A673 (cell line): Measurements from ENCODE around the gene THNSL1. TPM values are rescaled to one million over a fixed set of nuclear protein-coding genes. Genes with fewer than 3 reads are reported as not detected.

Experiments used
- BruUV-seq: library from RNA; stranded (reverse); fragments of 400-500 nt; replicated peaks from 2 replicates; lab custom pipeline; 2021; lab: Mats Ljungman, UMichigan
- CTCF ChIA-PET: fragments of 300-600 bp; sonication (Branson Sonifier 250); formaldehyde crosslinking; loops from one replicate; lab custom pipeline; 2022; ENCODE audit warnings: antibody characterized with exemption; lab: Charles Lee
- POLR2A ChIA-PET: fragments of 300-600 bp; sonication (Branson Sonifier 250); formaldehyde crosslinking; loops from one replicate; lab custom pipeline; 2022; ENCODE audit warnings: antibody characterized with exemption; ENCODE audit not compliant: low non-redundant PET; lab: Charles Lee
- DNase-seq: peaks from one replicate; pipeline ENCODE4 v3.0.0-alpha.2; 2015; ENCODE audit warnings: low spot score
- H3K27ac ChIP-seq: fragments of 200-600 bp; sonication (generic); 2 replicates; pipeline ENCODE4 v1.5.1; 2016; ENCODE audit warnings: mixed run types, low read depth, mild to moderate bottlenecking, mixed read lengths, antibody characterized with exemption, low read length; ENCODE audit not compliant: poor library complexity, severe bottlenecking
- H3K27me3 ChIP-seq: fragments of 200-600 bp; sonication (generic); replicated peaks from 2 replicates; pipeline ENCODE4 v1.6.1; 2017; ENCODE audit warnings: mixed run types, low read depth, mild to moderate bottlenecking, mixed read lengths, antibody characterized with exemption, low read length; ENCODE audit not compliant: insufficient read depth, poor library complexity
- H3K36me3 ChIP-seq: fragments of 200-600 bp; sonication (generic); 2 replicates; pipeline ENCODE4 v1.6.1; 2016; ENCODE audit warnings: mixed run types, mild to moderate bottlenecking, mixed read lengths, antibody characterized with exemption, low read length; ENCODE audit not compliant: insufficient read depth, poor library complexity, severe bottlenecking
- H3K4me1 ChIP-seq: fragments of 200-600 bp; sonication (generic); 2 replicates; pipeline ENCODE4 v1.6.1; 2017; ENCODE audit warnings: mixed run types, mild to moderate bottlenecking, mixed read lengths, antibody characterized with exemption, low read length; ENCODE audit not compliant: insufficient read depth, poor library complexity, severe bottlenecking
- H3K4me3 ChIP-seq: fragments of 200-600 bp; sonication (generic); 2 replicates; pipeline ENCODE4 v1.5.1; 2016; ENCODE audit warnings: low read depth, mixed run types, mild to moderate bottlenecking, mixed read lengths, low read length; ENCODE audit not compliant: poor library complexity, severe bottlenecking
- H3K9me3 ChIP-seq: fragments of 200-600 bp; sonication (generic); 2 replicates; pipeline ENCODE4 v1.6.1; 2016; ENCODE audit warnings: mixed run types, low read depth, mild to moderate bottlenecking, mixed read lengths, antibody characterized with exemption, low read length; ENCODE audit not compliant: poor library complexity, severe bottlenecking
- EZH2 ChIP-seq: fragments of 200-600 bp; sonication (generic); IDR thresholded peaks from 2 replicates; pipeline ENCODE4 v1.6.1; 2017; ENCODE audit warnings: borderline replicate concordance, low read depth, mild to moderate bottlenecking, mixed read lengths, antibody characterized with exemption, low read length; ENCODE audit not compliant: poor library complexity, severe bottlenecking
- intact Hi-C: fragments of 100-400 bp; cut with micrococcal nuclease; formaldehyde crosslinking; loops from one replicate; pipeline ENCODE4 v1.10.0; 2022; ENCODE audit not compliant: unreplicated experiment
- total RNA-seq: library from RNA; stranded (reverse); gene quantifications from 2 replicates; pipeline ENCODE4 v1.2.3, GENCODE V29; 2021
- TF ChIP-seq, protein P1 (sequence below): fragments of 300-800, 200-600 bp; sonication (generic); conservative IDR thresholded peaks from 2 replicates; pipeline ENCODE4 v1.5.1; 2017; ENCODE audit warnings: low read depth, mild to moderate bottlenecking, antibody characterized with exemption, low read length, moderate library complexity, mixed read lengths

THNSL1 gene
- total RNA-seq, 1 experiment from 2014 or later: 7.1 TPM

- Histone ChIP-seq H3K4me1 (no peaks in the 10 kb centered on the region), H3K27me3 (no peaks in the 10 kb centered on the region), H3K27ac (no peak overlapping the region), H3K4me3 (no peak overlapping the region), H3K9me3 (no peaks in the 10 kb centered on the region), H3K36me3 (no peaks in the 10 kb centered on the region)
- POLR2A ChIA-PET: no interaction called here
- BruUV-seq: no TSS peak
- CTCF ChIA-PET: no interaction called here
- no peak for DNase-seq
- intact Hi-C loops: no loop called here
- no peak for TF ChIP-seq EZH2
- TF ChIP-seq, protein P1, sequence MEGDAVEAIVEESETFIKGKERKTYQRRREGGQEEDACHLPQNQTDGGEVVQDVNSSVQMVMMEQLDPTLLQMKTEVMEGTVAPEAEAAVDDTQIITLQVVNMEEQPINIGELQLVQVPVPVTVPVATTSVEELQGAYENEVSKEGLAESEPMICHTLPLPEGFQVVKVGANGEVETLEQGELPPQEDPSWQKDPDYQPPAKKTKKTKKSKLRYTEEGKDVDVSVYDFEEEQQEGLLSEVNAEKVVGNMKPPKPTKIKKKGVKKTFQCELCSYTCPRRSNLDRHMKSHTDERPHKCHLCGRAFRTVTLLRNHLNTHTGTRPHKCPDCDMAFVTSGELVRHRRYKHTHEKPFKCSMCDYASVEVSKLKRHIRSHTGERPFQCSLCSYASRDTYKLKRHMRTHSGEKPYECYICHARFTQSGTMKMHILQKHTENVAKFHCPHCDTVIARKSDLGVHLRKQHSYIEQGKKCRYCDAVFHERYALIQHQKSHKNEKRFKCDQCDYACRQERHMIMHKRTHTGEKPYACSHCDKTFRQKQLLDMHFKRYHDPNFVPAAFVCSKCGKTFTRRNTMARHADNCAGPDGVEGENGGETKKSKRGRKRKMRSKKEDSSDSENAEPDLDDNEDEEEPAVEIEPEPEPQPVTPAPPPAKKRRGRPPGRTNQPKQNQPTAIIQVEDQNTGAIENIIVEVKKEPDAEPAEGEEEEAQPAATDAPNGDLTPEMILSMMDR: no peak
Measured at GRCh38 chr10:25046641-25047040, 30.2 kb downstream of the THNSL1 start.

GRCh38 chr10:25047088-25047487 lies 30.7 kb downstream of the THNSL1 start:
- ChIA-PET CTCF (no interaction called here), POLR2A (no interaction called here)
- H3K4me1 ChIP-seq: no peaks in the 10 kb centered on the region
- H3K9me3 ChIP-seq: no peaks in the 10 kb centered on the region
- H3K4me3 ChIP-seq: no peak overlapping the region
- intact Hi-C loops: no loop called here
- no peaks in the 10 kb centered on the region for H3K36me3 ChIP-seq
- no peak for TF ChIP-seq EZH2
- TF ChIP-seq, protein P1: no peak
- no peaks in the 10 kb centered on the region for H3K27me3 ChIP-seq
- DNase-seq: no peak
- H3K27ac ChIP-seq: no peak overlapping the region
- no TSS peak for BruUV-seq

DNA sequence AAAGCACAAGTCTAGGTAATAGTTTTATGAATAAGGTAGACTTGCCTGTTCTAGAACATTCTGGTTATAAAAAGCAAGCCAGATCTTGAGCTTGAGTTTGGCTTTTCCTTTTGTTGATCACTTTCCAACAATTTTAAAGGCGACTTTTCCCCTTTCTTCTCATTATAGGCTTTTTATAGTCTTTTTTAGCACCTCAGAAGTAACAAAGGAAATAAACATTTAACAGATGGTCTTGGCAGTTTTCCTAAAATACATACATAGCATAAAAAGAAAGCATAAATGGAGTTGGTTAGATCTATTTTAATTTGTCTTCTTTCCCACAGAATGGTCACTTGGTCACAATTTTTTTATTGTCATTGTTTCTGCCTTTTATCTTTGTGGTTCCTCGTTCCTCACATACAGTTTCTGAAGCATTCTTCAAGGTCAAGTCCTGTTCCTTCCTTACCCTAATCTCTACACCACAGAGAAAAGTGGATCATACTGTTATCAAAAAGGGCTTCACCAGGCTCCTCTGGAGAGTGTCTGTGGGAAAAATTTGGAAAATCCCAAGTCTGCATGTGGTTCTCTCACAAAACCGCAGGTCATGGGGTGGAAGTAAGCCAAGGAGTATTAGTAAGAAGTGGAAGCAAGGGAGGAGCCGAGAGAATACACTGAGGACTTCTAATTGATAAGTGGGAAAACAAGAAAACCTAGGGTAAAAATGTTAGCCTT lies 31.3 kb downstream of the THNSL1 start:
- Histone ChIP-seq H3K36me3 (no peaks in the 10 kb centered on the region), H3K27ac (no peak overlapping the region), H3K4me3 (no peak overlapping the region), H3K4me1 (no peaks in the 10 kb centered on the region), H3K9me3 (no peaks in the 10 kb centered on the region), H3K27me3 (no peaks in the 10 kb centered on the region)
- intact Hi-C loops: no loop called here
- BruUV-seq: no TSS peak
- POLR2A ChIA-PET: no interaction called here
- CTCF ChIA-PET: no interaction called here
- DNase-seq: no peak
- TF ChIP-seq EZH2: no peak
- TF ChIP-seq, protein P1: no peak
